GM18907 (cell line): ENCODE measurements around the gene RASSF8.

Experiments used
- ATAC-seq: cut with Tn5 transposase; IDR thresholded peaks from one replicate; pipeline ENCODE4 v1.9.1; 2021; ENCODE audit warnings: mild to moderate bottlenecking, moderate library complexity; ENCODE audit not compliant: unreplicated experiment

The RASSF8 gene

DNA sequence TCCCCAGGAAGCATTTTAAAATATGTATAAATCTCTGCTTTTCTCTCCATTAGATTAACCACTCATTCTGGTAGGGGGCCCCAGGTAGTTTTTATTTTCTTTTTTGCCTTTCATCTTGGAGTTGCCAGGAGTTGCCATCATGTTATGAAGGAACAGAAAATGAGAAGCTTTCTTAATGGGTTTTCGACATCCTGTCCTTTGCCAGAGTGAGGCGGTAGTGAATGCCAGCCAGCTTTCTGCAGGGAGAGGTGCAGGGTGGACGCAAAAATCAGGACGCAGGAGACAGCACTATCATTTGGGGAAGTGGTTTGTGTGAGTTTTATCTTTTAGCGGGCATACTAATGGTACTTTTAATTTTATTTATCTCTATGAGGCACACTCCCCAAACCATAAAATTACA is 1.7 kb downstream of the RASSF8 start:
- ATAC-seq, result no peak

DNA sequence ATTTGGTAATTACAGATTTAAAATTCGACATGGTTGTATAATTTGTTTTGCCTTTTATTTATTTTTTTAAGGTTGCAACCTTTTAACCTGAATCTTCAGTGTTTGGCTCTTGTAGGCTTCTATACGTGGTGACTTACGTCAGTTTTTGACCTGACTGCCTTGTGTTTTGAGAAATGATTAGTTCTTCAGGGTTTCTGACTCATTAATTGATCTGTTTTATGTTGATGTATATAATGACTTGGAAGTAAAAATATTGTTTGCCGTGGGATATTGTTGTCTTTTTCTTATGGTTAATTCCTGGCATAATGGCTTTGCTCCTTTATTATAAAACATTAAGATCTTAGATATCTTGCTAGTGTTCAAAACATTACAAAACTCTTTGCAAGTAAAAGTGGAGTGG is 2.5 kb downstream of the RASSF8 start:
- no peak for ATAC-seq

DNA sequence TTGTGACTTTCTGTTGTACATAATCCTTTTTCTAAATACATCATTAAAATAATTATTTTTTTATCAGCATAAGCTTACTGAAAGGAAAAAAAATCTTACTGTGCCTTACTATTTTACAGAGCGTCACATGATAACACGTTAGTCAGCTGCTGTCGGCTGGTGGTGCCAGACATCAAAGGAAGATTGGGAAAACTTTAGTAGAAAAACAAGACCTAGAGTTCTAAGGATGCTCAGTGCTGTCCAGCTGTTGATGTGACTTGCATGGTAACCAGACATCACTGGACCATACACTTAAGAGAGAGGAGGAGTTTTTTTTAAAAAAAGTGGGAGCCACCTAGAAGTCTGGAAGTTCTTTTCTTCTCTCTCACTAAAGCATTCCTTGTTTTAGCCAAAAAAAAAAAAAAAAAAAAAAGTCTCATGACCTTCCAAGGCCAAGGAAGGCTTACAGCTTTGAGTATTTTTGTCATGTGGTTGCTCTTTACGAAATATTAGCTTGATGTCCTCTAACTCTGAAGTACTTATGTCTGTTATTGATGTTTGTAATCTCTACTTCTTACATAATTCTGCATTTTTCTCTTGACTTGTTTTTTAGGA is 4.5 kb downstream of the RASSF8 start:
- ATAC-seq, result no peak

DNA sequence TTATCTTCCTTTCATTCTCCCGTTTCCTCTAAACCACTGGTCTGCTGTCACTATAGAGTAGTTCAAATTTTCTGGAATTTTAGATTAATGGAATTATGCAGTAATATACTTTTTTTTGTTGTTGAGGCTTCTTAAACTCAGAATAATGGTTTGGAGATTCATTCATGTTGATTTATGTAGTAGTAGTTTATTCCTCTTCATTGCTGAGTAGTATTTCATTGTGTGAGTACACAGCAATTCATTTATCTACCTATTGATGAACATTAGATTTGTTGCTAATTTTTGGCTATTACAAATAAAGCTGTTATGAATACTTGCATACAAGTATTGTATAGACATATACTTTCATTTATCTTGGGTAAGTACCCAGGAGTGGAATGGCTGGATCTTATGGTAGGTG is 7.2 kb downstream of the RASSF8 start:
- ATAC-seq, result no peak

DNA sequence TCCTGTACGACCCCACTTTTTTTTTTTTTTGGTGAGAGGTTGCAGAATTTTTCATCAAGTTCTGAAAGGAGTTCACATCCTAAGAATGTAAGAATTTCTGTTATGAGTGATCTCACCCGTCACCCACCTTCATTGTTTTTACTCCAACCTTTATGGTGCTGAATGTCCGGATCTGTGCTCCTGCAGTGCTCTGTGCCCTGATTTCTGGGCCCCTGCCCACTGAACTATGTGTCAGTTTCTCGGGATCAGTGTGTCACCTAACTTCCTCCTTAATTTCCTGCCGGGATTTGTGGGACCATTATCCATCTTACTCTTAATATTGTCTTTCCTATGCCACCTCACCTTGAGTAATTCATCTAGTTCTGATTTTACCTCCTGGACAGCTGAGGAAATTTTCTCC is 11.6 kb downstream of the RASSF8 start:
- no peak for ATAC-seq

DNA sequence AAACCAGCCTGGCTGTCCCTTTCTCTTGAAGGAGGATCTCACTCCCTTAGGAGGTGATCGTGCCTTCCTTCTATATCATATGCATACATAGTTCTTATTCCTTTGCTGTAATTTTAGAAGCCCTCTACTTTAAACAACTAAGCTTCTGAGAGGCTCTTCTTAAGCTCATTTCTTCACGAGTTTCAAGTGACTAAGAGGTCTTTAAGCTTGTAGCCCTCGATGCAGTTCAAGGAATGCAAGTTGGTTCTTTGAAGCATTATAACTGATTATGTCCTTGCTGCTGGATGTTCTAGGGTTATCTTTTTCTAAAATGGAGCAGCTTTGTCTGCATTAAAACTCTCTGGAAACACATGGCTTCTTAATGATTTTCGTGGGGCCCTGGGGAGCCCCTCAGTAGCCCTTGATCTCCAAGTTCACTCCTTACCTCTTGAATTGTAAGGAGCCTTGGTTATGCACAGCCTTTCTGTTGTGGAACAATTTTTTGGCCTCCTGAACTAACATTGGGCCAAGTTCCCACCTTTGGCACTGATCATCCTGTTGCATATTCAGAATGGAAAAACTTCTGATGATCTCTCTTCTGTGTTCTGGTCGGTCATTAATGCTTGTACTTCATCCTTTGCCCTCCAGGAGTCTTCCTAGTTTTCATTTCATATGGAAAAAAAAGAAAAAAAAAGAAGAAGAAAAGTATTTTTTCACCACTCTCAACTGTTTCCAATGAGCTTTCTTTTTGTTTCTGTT is 12.6 kb downstream of the RASSF8 start:
- ATAC-seq, result no peak

DNA sequence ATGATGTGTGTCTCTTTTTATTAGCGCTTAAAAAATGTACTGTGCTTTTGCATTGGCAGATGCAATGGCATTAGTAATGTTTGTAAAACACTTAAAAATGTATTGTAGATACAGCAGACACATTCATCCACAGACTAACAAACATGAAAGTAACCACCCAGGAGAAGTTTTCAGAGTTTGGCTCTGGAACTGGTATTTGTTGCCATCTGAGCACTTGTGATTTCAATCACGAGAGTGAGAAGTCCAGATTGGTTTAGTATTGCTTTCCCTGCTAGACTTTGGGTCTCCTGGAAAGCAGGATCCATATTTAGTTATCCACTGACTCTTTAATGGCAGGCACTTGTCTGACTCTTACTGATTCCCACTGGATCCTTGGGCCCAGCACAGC is 13.2 kb downstream of the RASSF8 start:
- no peak for ATAC-seq

DNA sequence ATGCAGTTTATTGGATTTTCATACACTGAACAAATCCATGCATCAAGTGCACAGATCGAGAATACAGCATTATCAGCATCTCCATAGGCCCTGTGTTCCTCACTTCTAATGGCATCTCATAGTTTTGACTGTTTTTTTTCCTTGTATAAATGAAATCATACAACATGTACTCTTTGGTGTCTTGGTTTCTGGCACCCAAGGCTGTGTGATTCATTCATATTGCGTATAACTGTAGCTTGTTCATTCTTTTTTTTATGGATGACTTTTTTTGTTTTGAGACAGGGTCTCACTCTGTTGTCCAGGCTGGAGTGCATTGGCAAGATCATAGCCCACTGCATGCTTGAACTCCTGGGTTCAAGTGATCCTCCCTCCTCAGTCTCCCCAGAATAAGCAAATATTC is 14.3 kb downstream of the RASSF8 start:
- no peak for ATAC-seq

GRCh38 chr12:25975179-25975578 is 16.7 kb downstream of the RASSF8 start:
- ATAC-seq, result no peak

GRCh38 chr12:25975682-25976081 is 17.2 kb downstream of the RASSF8 start:
- no peak for ATAC-seq

GRCh38 chr12:25976289-25976688 is 17.8 kb downstream of the RASSF8 start:
- no peak for ATAC-seq

- no peak for ATAC-seq
Measured at GRCh38 chr12:25977047-25977446, 18.6 kb downstream of the RASSF8 start.

GRCh38 chr12:25979059-25979458 is 20.6 kb downstream of the RASSF8 start:
- no peak for ATAC-seq

DNA sequence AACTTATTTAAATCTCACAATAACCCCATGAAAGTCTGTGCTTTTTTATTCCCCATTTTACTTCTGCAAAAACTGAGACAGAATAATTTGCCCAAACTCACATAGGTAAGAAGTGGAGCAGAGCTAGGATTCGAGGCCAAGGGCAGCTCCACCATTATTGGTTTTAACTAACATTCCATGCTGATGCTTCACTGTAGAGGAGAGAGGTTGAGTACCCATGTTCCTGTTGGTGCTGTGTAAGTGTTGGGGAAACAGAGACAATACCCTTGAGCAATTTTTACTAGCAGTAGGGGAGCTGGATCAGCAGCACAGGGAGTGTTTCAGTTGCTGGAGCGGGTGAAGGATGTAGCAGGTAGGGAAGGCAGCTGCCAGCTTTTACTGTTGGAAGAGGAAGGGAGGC is 21.1 kb downstream of the RASSF8 start:
- ATAC-seq, result no peak

DNA sequence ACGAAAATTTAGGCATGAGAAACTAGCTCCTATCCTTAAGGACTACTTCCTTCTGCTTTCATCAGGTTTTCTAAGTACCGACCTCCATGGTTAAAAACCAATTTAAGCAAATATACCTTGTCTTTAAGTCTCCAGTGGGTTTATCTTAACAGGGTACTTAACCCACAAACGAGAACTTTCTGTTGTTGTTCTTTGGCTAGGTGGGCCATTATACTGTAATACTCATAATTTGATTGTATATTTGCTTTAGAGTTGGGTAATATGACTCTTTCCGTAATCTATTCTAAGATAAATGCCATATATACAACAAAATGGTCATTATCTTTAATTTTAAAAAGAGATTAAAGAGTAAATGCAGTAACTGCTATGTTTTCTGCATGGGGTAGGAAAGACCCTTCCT is 21.6 kb downstream of the RASSF8 start:
- no peak for ATAC-seq

- no peak for ATAC-seq
Measured at GRCh38 chr12:25981597-25981996, 23.1 kb downstream of the RASSF8 start.

DNA sequence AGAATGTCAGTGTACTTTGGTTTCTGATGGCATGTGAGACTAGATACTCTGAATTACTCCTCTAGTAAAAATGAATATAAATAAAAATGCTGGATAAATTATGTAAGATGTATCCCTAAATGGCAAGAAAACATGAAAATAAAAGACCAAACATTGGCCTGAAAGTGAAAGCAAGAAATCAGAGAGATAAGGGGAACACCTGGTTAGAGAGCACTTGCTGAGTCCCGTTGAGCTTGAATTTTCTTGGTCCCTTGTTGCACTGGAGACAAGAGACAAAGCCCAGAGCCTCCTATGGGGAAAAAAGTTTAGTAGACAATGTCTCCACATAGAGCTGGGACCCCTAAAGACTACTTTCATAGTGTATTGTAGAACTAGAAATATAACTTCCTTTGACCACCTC is 23.9 kb downstream of the RASSF8 start:
- ATAC-seq, result no peak

GRCh38 chr12:25983625-25984024 is 25.1 kb downstream of the RASSF8 start:
- ATAC-seq, result no peak

DNA sequence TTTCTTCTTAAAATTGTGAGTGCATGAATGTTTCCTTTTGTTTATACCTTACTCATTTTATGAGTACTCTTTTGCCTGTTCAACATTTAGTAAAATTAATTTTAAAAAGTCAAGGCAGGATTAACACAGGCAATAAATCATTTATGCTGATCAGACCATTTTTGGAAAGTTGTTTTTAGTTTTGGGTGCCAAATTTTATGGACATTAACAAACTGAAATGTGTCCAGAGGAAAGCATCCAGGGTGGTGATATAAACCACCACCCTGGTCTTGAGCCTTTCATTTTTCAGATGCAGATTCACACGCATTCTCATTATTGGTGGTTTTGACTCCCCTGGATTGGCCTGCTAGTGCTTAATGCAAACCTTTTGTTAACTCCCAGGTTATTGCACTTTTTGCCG is 26.3 kb downstream of the RASSF8 start:
- ATAC-seq, result no peak

DNA sequence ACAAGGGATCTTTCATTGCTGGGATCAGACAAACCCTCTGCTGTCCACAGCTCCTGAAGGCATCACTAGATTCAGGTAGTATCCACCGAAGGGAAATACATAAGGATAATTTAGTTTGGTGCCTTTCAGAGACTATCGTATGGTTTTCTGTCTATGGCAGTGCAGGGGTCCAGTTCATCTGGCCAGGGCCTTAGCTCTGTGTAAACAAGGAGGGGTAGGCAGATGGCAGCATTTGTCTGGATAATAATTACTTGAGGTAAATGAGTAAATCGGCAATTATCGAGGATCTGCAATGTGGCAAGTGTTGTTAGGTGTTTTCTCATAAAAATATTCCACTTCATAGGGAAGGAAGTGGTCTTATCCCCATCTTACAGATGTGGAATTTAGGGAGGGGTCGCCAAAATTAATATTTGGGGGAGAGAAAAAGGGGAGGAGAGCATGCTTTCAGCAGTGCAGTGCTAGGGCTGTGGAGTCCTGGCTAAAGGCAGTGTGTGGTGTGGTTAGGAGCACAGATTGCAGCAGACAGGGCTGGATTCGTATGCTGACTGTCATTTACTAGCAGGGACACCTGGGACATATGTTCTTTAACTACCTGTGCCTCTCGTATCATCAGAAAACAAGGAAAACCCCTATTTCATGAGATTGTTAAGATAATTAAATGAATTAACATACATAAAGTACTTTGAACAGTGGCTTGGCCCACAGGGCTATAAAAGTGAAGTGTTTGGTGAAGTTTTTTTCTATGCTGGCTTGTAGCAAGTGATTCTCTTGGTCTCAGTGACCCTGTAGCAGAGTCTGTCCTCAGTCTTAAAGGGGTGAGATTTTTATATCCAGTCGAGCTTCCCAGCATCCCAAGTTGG is 27.1 kb downstream of the RASSF8 start:
- ATAC-seq, result no peak

GRCh38 chr12:25986180-25986579 is 27.7 kb downstream of the RASSF8 start:
- no peak for ATAC-seq

DNA sequence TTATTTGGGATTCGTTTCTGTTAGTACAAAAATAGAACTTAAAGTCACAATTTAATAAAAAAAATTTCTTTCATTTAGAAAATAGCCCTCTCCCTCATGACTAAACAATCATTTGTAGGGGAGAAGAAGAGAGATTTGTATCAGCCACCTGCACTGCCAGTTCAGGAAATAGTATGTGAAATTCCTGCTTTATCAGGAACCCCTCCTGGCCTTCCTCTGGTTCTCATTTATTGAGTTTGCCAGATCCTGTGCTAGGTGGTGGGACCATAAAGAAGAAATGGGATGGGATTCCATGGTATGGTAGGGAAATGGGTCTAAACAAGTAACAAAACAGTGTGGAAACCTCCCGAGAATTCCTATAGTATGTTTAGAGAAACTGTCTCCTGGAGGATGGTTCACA is 30.0 kb downstream of the RASSF8 start:
- no peak for ATAC-seq
